GM18951 (cell line): ENCODE measurements around the gene ADGRB2.

ENCODE experiments used
- POLR2A ChIP-seq: IDR thresholded peaks from 4 replicates; pipeline ENCODE4 v1.6.1; 2011; ENCODE audit warnings: mild to moderate bottlenecking; ENCODE audit not compliant: insufficient read length, insufficient read depth; ENCODE audit errors: extremely low read depth
- in situ Hi-C: fragments of 300-500 bp; cut with MboI; formaldehyde crosslinking; loops from one replicate; pipeline ENCODE4 v1.12.0; 2022; ENCODE audit warnings: low sequenced_read_pairs, mixed read lengths, inconsistent platforms; ENCODE audit not compliant: unreplicated experiment

Gene ADGRB2

DNA sequence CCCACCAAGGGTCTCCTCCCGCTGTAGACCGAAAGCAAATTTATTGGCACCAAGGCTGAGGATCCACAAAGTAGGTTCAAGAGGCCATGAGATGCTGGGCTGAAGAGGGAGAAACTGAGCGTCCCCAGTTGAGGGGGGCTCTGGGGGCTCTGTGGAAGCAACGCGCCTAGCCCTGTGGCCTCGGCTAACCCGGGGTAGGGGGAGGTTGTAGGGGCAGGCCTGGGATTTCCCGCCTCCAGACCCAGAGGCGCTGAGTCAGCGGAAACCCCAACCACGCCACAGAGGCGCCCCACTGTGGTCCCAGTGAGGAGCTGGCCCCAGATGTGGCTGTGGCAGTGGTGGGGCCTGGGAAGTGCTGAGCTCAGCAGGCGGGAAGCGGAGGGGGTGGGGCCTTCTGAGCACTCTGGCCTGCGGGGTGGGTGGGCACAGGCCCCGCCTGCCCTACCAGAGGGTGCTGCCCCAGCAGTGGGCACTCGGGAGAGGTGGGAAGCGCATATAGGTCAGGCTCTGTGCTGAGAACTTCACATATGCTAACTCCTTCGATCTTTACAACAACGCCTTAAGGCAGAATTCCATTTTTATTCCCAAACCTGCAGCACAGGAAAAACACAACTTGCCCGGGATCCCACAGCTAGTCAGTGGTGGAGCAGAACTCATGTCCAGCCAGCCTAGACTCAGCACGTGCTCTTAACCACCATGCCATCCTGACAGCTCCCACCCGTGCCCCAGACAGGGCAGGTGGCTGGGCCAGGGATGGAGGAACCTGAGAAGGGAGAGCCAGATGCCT lies 58.9 kb downstream of the ADGRB2 start:
- TF ChIP-seq POLR2A = no peak
- in situ Hi-C loops = no loop called here

DNA sequence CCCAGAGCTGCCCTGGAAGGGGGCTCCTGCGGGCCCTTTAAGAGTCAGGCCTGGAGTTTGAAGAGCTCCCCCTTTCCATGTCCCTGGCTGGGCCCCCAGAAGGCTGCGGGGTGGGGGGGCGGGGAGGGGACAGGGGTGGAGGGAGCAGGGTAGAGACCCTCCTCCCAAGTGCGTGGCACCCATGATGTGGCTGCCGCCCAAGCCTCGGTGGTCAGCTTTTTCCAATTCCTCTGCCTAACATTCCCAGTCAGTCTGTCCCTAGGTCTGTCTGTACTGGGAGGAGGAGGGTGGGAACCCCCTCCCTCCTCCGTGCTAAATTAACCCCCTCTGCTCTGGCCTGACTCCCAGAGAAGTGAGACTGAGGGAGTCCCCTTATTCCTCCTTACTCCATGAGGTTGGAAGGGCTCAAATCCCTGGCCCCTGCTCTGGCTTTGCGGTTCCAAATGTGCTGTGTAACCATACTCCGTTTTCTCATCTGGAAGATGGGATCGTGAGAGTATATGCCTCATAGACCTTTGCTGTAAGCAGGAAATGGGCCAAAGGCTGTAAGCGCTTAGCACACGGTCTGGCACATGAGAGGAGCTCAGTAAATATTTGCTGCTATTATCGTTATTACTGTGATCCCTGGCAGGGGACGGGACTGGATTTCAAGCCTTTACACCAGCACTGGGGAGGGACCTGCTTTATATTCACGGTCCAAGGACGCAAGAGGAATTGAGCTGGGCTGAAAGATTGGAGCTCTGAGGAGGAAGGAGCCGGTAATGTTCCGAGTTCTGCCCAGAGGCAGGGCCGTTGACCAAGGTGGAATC lies 59.7 kb downstream of the ADGRB2 start:
- no peak for TF ChIP-seq POLR2A
- in situ Hi-C loops = no loop called here

- TF ChIP-seq POLR2A = no peak
- in situ Hi-C loops = no loop called here
These were observed 60.5 kb downstream of the ADGRB2 start, which contains the start of gene COL16A1 for GRCh38 chr1:31703431-31704270. Gene COL16A1 (minus strand): TSS chr1:31704017. CDS start chr1:31702193, 1,824 bp downstream.

DNA sequence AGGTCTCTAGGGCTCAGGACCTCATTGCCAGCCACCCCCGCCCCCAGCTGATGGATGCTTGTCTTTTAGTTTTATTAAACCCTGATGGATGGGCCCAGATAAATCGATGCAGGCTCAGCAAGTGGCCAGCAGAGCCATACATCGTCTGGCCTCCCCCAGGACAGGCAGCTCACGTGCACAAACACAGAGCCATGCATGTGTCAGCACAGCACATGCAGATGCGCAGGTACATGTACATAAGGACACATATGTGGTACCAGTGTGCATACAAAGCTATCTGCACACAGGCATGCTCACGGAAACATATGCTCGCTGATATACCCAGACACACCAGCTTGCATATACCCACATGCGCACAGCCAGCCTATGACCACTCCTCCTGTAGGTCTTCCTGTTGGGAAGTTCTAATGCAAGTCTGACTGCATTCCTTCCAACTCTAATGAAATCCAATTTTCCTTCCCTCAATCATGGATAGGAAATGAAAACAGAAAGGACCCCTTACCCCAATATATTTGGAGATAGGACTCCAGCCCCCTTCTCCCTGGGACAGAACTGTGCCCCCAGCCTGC lies 61.2 kb downstream of the ADGRB2 start:
- in situ Hi-C loops = no loop called here
- no peak for TF ChIP-seq POLR2A

DNA sequence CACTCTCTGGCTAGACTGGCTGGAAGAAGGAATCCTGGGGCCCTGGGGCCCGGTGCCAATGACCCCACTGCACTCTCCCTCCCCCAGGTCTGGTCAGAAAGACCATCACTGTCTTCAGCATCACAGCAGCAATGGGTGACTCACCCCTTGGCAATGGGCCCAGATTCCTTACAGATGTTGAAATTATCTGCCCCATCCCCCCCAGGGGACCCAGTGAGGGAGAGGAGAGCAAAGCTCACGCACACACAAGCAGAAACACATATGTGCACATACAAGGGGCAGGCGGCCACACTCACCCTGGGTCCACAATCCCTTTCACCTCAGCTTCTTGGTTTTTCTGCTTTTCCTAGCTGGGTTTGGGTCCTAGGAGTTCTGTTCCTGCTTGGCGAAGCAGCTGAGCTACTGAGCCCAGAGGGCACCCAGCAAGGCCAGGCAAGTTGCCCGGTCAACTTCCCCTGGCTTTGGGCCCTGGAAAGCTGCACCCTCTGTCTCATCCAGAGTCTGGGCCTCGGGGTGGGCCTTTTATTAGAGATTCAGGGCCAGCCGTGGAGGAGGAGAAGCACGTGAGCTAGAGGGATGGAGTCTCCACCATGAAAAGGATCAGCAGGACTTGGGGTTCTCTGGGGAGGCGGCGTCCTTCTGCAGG lies 62.9 kb downstream of the ADGRB2 start:
- no peak for TF ChIP-seq POLR2A
- in situ Hi-C loops = no loop called here

- in situ Hi-C loops = no loop called here
- no peak for TF ChIP-seq POLR2A
These were observed 63.6 kb downstream of the ADGRB2 start for GRCh38 chr1:31700468-31701090.

DNA sequence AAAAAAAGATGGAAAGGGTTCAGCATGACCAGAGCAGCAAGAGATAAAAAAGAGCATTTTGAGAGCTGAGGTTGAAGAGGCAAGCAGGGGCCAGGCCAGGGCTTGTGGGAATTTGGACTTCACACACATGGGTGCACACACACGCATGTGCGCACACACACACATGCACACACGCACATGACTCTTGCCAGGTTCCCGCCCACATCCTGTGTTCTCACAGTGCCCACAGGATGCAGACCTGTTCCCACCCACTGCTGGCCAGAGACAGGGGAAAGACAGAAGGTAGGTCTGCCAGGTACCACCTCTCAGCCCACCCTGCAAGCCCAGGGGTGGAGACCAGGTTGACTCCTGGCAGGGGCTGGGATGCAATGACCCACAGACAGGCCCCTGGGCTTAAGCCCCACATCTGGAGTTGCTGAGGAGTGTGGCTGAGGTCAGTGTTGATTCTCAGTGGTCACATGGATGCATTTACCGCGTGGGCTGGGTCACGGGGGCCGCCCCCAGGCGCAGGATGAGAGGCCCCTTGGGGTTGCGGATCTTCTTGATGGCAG lies 64.7 kb downstream of the ADGRB2 start:
- no peak for TF ChIP-seq POLR2A
- in situ Hi-C loops = no loop called here

GRCh38 chr1:31697369-31697984 lies 66.7 kb downstream of the ADGRB2 start:
- TF ChIP-seq POLR2A = no peak
- in situ Hi-C loops = no loop called here

- in situ Hi-C loops = no loop called here
- TF ChIP-seq POLR2A = no peak
These were observed 67.9 kb downstream of the ADGRB2 start for GRCh38 chr1:31696242-31696641.

- in situ Hi-C loops = no loop called here
- no peak for TF ChIP-seq POLR2A
These were observed 68.8 kb downstream of the ADGRB2 start for GRCh38 chr1:31695327-31695726.

GRCh38 chr1:31694964-31695313 lies 69.2 kb downstream of the ADGRB2 start:
- TF ChIP-seq POLR2A = no peak
- in situ Hi-C loops = no loop called here
